Measurements from ENCODE around the gene NBEA.
"Not testable (repeated sequence)": the region's sequence is repeated elsewhere in the genome, so short reads cannot be mapped to it uniquely, and the experiment has no call there.

The NBEA gene

GRCh38 chr13:35093356-35093755 lies 151.3 kb downstream of the NBEA start:
- Mint-ChIP-seq H3K9me3 (peaks cover 8% of the 10 kb centered on the region), H3K27me3 (no peaks in the 10 kb centered on the region), H3K4me1 (no peaks in the 10 kb centered on the region), H3K4me3 (no peak overlapping the region), H3K27ac (no peak overlapping the region), H3K36me3 (no peaks in the 10 kb centered on the region)

GRCh38 chr13:35106771-35107170 lies 164.7 kb downstream of the NBEA start:
- H3K36me3 Mint-ChIP-seq, H3K27me3 Mint-ChIP-seq: not testable (repeated sequence)

GRCh38 chr13:35107535-35107934 lies 165.5 kb downstream of the NBEA start:
- Mint-ChIP-seq H3K9me3 (no peaks in the 10 kb centered on the region), H3K27ac (no peak overlapping the region), H3K4me3 (no peak overlapping the region), H3K4me1 (no peaks in the 10 kb centered on the region), H3K27me3 (no peaks in the 10 kb centered on the region), H3K36me3 (no peaks in the 10 kb centered on the region)

More at GRCh38 chr13:35106771-35107170, 164.7 kb downstream of the NBEA start:
- not testable (repeated sequence) for H3K4me3 Mint-ChIP-seq, H3K4me1 Mint-ChIP-seq, H3K27ac Mint-ChIP-seq, H3K9me3 Mint-ChIP-seq

GRCh38 chr13:35113612-35114011 lies 171.5 kb downstream of the NBEA start:
- not testable (repeated sequence) for H3K36me3 Mint-ChIP-seq, H3K9me3 Mint-ChIP-seq, H3K4me1 Mint-ChIP-seq, H3K4me3 Mint-ChIP-seq, H3K27me3 Mint-ChIP-seq, H3K27ac Mint-ChIP-seq

GRCh38 chr13:35127466-35127865 lies 185.4 kb downstream of the NBEA start:
- no peak overlapping the region for H3K4me3 Mint-ChIP-seq
- no peaks in the 10 kb centered on the region for H3K27me3 Mint-ChIP-seq
- H3K4me1 Mint-ChIP-seq = no peaks in the 10 kb centered on the region
- no peaks in the 10 kb centered on the region for H3K9me3 Mint-ChIP-seq
- H3K36me3 Mint-ChIP-seq = no peaks in the 10 kb centered on the region
- H3K27ac Mint-ChIP-seq = no peak overlapping the region

- Mint-ChIP-seq H3K36me3 (no peaks in the 10 kb centered on the region), H3K4me1 (no peaks in the 10 kb centered on the region), H3K27me3 (no peaks in the 10 kb centered on the region), H3K9me3 (no peaks in the 10 kb centered on the region), H3K4me3 (no peak overlapping the region), H3K27ac (no peak overlapping the region)
Measured at GRCh38 chr13:35129500-35129899, 187.4 kb downstream of the NBEA start.

GRCh38 chr13:35131471-35131870 lies 189.4 kb downstream of the NBEA start:
- Mint-ChIP-seq H3K27ac (no peak overlapping the region), H3K36me3 (no peaks in the 10 kb centered on the region), H3K4me1 (no peaks in the 10 kb centered on the region), H3K27me3 (no peaks in the 10 kb centered on the region), H3K4me3 (no peak overlapping the region), H3K9me3 (no peaks in the 10 kb centered on the region)

GRCh38 chr13:35136585-35136984 lies 194.5 kb downstream of the NBEA start:
- H3K36me3 Mint-ChIP-seq = no peaks in the 10 kb centered on the region
- H3K27ac Mint-ChIP-seq = no peak overlapping the region
- H3K27me3 Mint-ChIP-seq = peaks cover 2% of the 10 kb centered on the region
- no peak overlapping the region for H3K4me3 Mint-ChIP-seq
- H3K9me3 Mint-ChIP-seq = no peaks in the 10 kb centered on the region
- no peaks in the 10 kb centered on the region for H3K4me1 Mint-ChIP-seq

GRCh38 chr13:35139591-35139990 lies 197.5 kb downstream of the NBEA start:
- H3K4me1 Mint-ChIP-seq = no peaks in the 10 kb centered on the region
- no peak overlapping the region for H3K27ac Mint-ChIP-seq
- no peak overlapping the region for H3K4me3 Mint-ChIP-seq
- H3K36me3 Mint-ChIP-seq = no peaks in the 10 kb centered on the region
- no peaks in the 10 kb centered on the region for H3K9me3 Mint-ChIP-seq
- peaks cover 2% of the 10 kb centered on the region for H3K27me3 Mint-ChIP-seq

- H3K27me3 Mint-ChIP-seq = peaks cover 2% of the 10 kb centered on the region
- H3K4me3 Mint-ChIP-seq = no peak overlapping the region
- H3K9me3 Mint-ChIP-seq = no peaks in the 10 kb centered on the region
- H3K27ac Mint-ChIP-seq = no peak overlapping the region
- no peaks in the 10 kb centered on the region for H3K36me3 Mint-ChIP-seq
- H3K4me1 Mint-ChIP-seq = no peaks in the 10 kb centered on the region
Measured at GRCh38 chr13:35140321-35140720, 198.3 kb downstream of the NBEA start.

GRCh38 chr13:35140831-35141230 lies 198.8 kb downstream of the NBEA start:
- H3K36me3 Mint-ChIP-seq = no peaks in the 10 kb centered on the region
- H3K9me3 Mint-ChIP-seq = no peaks in the 10 kb centered on the region
- no peak overlapping the region for H3K27ac Mint-ChIP-seq
- H3K27me3 Mint-ChIP-seq = peaks cover 2% of the 10 kb centered on the region
- no peaks in the 10 kb centered on the region for H3K4me1 Mint-ChIP-seq
- no peak overlapping the region for H3K4me3 Mint-ChIP-seq

- Mint-ChIP-seq H3K9me3 (no peaks in the 10 kb centered on the region), H3K4me3 (no peak overlapping the region), H3K27me3 (peaks cover 2% of the 10 kb centered on the region), H3K36me3 (no peaks in the 10 kb centered on the region), H3K27ac (no peak overlapping the region), H3K4me1 (no peaks in the 10 kb centered on the region)
Measured at GRCh38 chr13:35143123-35143522, 201.1 kb downstream of the NBEA start.

GRCh38 chr13:35144166-35144890 lies 202.3 kb downstream of the NBEA start:
- no peak overlapping the region for H3K4me3 Mint-ChIP-seq
- H3K27ac Mint-ChIP-seq = no peak overlapping the region
- H3K27me3 Mint-ChIP-seq = peaks cover 2% of the 10 kb centered on the region
- H3K9me3 Mint-ChIP-seq = no peaks in the 10 kb centered on the region
- no peaks in the 10 kb centered on the region for H3K4me1 Mint-ChIP-seq
- no peaks in the 10 kb centered on the region for H3K36me3 Mint-ChIP-seq

- no peak overlapping the region for H3K4me3 Mint-ChIP-seq
- no peaks in the 10 kb centered on the region for H3K36me3 Mint-ChIP-seq
- no peak overlapping the region for H3K27ac Mint-ChIP-seq
- H3K4me1 Mint-ChIP-seq = no peaks in the 10 kb centered on the region
- no peaks in the 10 kb centered on the region for H3K9me3 Mint-ChIP-seq
- no peaks in the 10 kb centered on the region for H3K27me3 Mint-ChIP-seq
Measured at GRCh38 chr13:35146686-35147085, 204.6 kb downstream of the NBEA start.

GRCh38 chr13:35157143-35157755 lies 215.2 kb downstream of the NBEA start:
- Mint-ChIP-seq H3K4me1 (peaks cover 4% of the 10 kb centered on the region), H3K27ac (no peak overlapping the region), H3K27me3 (no peaks in the 10 kb centered on the region), H3K4me3 (no peak overlapping the region), H3K9me3 (no peaks in the 10 kb centered on the region), H3K36me3 (no peaks in the 10 kb centered on the region)

GRCh38 chr13:35159041-35159440 lies 217.0 kb downstream of the NBEA start:
- Mint-ChIP-seq H3K36me3 (no peaks in the 10 kb centered on the region), H3K27ac (no peak overlapping the region), H3K27me3 (no peaks in the 10 kb centered on the region), H3K4me1 (peaks cover 9% of the 10 kb centered on the region), H3K9me3 (no peaks in the 10 kb centered on the region), H3K4me3 (no peak overlapping the region)

- Mint-ChIP-seq H3K36me3 (no peaks in the 10 kb centered on the region), H3K4me1 (peaks cover 9% of the 10 kb centered on the region), H3K9me3 (no peaks in the 10 kb centered on the region), H3K27me3 (no peaks in the 10 kb centered on the region), H3K27ac (no peak overlapping the region), H3K4me3 (no peak overlapping the region)
Measured at GRCh38 chr13:35160896-35161295, 218.8 kb downstream of the NBEA start.

Measured in activated naive CD4-positive, alpha-beta T cell treated with anti-CD3 and anti-CD28 coated beads, Interleukin-2, amount 50 U/mL, for 24 hours (primary cell).